Endothelial cell of umbilical vein (primary cell): ENCODE measurements around the gene ANAPC5. TPM values are rescaled to one million over a fixed set of nuclear protein-coding genes. Genes with fewer than 3 reads are reported as not detected.

Experiments used
- BruUV-seq: library from RNA; stranded (reverse); fragments of 400-500 nt; replicated peaks from 2 replicates; lab custom pipeline; 2021; lab: Mats Ljungman, UMichigan
- CTCF ChIA-PET: fragments of 300-600, 350-600 bp; sonication (Branson Sonifier 250); formaldehyde crosslinking; loops from one replicate; lab custom pipeline; 2021; ENCODE audit warnings: antibody characterized with exemption, inconsistent platforms; lab: Charles Lee
- POLR2A ChIA-PET: fragments of 300-600, 350-600 bp; sonication (Branson Sonifier 250); formaldehyde crosslinking; loops from one replicate; lab custom pipeline; 2021; ENCODE audit warnings: antibody characterized with exemption, inconsistent platforms; lab: Charles Lee
- DNase-seq: peaks from one replicate; pipeline ENCODE4 v3.0.0-alpha.2; 2011; ENCODE audit warnings: low read depth, low spot score
- FAIRE-seq: peaks from 2 replicates; lab custom pipeline; 2011; peaks lifted over from hg19 to GRCh38; lab: Jason Lieb, UNC
- H2AFZ ChIP-seq: 2 replicates; pipeline ENCODE4 v1.6.0; 2012; ENCODE audit warnings: low read depth, low read length, control low read depth, inconsistent platforms
- H3K27ac ChIP-seq: 2 replicates; pipeline ENCODE4 v1.5.1; 2011; ENCODE audit warnings: low read depth, mild to moderate bottlenecking, control low read depth, low read length, moderate library complexity; ENCODE audit not compliant: insufficient read depth
- H3K27me3 ChIP-seq, 2 experiments: 2 replicates each; pipeline versions ENCODE4 v1.6.0 to v1.6.1; 2011; ENCODE audit warnings: low read length in 2 of 2, mixed read lengths in 1 of 2; ENCODE audit not compliant: control insufficient read depth in 2 of 2, insufficient read depth in 2 of 2
- H3K36me3 ChIP-seq, 2 experiments: 2 replicates in 1 of 2; 3 replicates in 1 of 2; pipeline ENCODE4 v1.5.1; 2011; ENCODE audit warnings: low read length in 2 of 2, mild to moderate bottlenecking in 1 of 2, moderate library complexity in 1 of 2; ENCODE audit not compliant: control insufficient read depth in 2 of 2, insufficient read depth in 2 of 2; ENCODE audit errors: extremely low read depth in 1 of 2
- H3K4me1 ChIP-seq: 3 replicates; pipeline ENCODE4 v1.5.1; 2011; ENCODE audit warnings: mild to moderate bottlenecking, low read length; ENCODE audit not compliant: control insufficient read depth, insufficient read depth; ENCODE audit errors: extremely low read depth
- H3K4me2 ChIP-seq: 2 replicates; pipeline ENCODE4 v1.6.1; 2011; ENCODE audit warnings: low read length, control low read depth, mixed read lengths; ENCODE audit not compliant: insufficient read depth
- H3K4me3 ChIP-seq, 3 experiments: fragments of 200-600 bp in 1 of 3; sonication (generic), shearing (Covaris generic) in 1 of 3; replicated peaks in 1 of 3; 2 replicates each; pipeline ENCODE4 v1.5.1; 2011 to 2016; ENCODE audit warnings: control low read depth in 3 of 3, low read length in 3 of 3, mild to moderate bottlenecking in 2 of 3, inconsistent platforms in 1 of 3, low read depth in 1 of 3, moderate library complexity in 1 of 3; ENCODE audit not compliant: insufficient read depth in 1 of 3
- H3K79me2 ChIP-seq: 2 replicates; pipeline ENCODE4 v1.6.0; 2012; ENCODE audit warnings: low read length, inconsistent platforms; ENCODE audit not compliant: control insufficient read depth, insufficient read depth
- H3K9ac ChIP-seq: replicated peaks from 2 replicates; pipeline ENCODE3; 2011; ENCODE audit warnings: low read length, control low read depth; ENCODE audit not compliant: insufficient read depth; ENCODE audit errors: extremely low read depth
- H3K9me1 ChIP-seq: replicated peaks from 3 replicates; pipeline ENCODE4 v1.6.0; 2011; ENCODE audit warnings: mild to moderate bottlenecking, low read length; ENCODE audit not compliant: control insufficient read depth, insufficient read depth; ENCODE audit errors: extremely low read depth
- H3K9me3 ChIP-seq: replicated peaks from 2 replicates; pipeline ENCODE4 v1.5.1; 2012; ENCODE audit warnings: low read length, inconsistent platforms; ENCODE audit not compliant: control insufficient read depth, insufficient read depth
- H4K20me1 ChIP-seq: replicated peaks from 2 replicates; pipeline ENCODE3; 2011; ENCODE audit warnings: mild to moderate bottlenecking, low read length; ENCODE audit not compliant: control insufficient read depth, insufficient read depth; ENCODE audit errors: extremely low read depth
- EZH2 ChIP-seq: IDR thresholded peaks from 2 replicates; pipeline ENCODE4 v1.6.1; 2012; ENCODE audit warnings: borderline replicate concordance, low read depth, mild to moderate bottlenecking, moderate library complexity, low read length, inconsistent platforms; ENCODE audit not compliant: severe bottlenecking
- FOS ChIP-seq: IDR thresholded peaks from 2 replicates; pipeline ENCODE4 v1.6.1; 2011; ENCODE audit warnings: mild to moderate bottlenecking, low read length, moderate library complexity, borderline replicate concordance; ENCODE audit not compliant: insufficient read depth
- GATA2 ChIP-seq: IDR thresholded peaks from 2 replicates; pipeline ENCODE4 v1.7.0; 2011; ENCODE audit warnings: low read depth, mild to moderate bottlenecking, moderate library complexity, mixed read lengths, low read length; ENCODE audit not compliant: insufficient read length, insufficient read depth
- JUN ChIP-seq: IDR thresholded peaks from 2 replicates; pipeline ENCODE4 v1.6.1; 2011; ENCODE audit warnings: borderline replicate concordance, low read depth; ENCODE audit not compliant: insufficient read length, insufficient read depth
- MYC ChIP-seq: IDR thresholded peaks from one replicate; pipeline ENCODE4 v1.6.1; 2011; ENCODE audit warnings: mild to moderate bottlenecking, low read depth, low read length
- POLR2A ChIP-seq: IDR thresholded peaks from 2 replicates; pipeline ENCODE4 v1.6.1; 2012; ENCODE audit warnings: low read depth, mild to moderate bottlenecking, control low read depth, low read length
- dilution Hi-C: fragments of 300-500 bp; cut with MboI; formaldehyde crosslinking; loops from one replicate; pipeline ENCODE4 v1.15.0; 2019; ENCODE audit warnings: low sequenced_read_pairs; ENCODE audit not compliant: extremely low pct_ligation_motif_present
- intact Hi-C: fragments of 100-400 bp; cut with micrococcal nuclease; formaldehyde crosslinking; loops from one replicate; pipeline ENCODE4 v1.10.0; 2022
- polyA plus RNA-seq, 4 experiments: library from polyadenylated mRNA; depleted of rRNA in 3 of 4; stranded (reverse) in 3 of 4; unstranded in 1 of 4; fragments of >200 nt; gene quantifications; 2 replicates each; pipeline versions ENCODE4 v1.2.1 to v1.2.3, GENCODE V29; 2011 to 2012; ENCODE audit warnings: missing spikeins in 1 of 4
- total RNA-seq: library from RNA; stranded (reverse); gene quantifications from 2 replicates; pipeline ENCODE4 v1.2.3, GENCODE V29; 2021
- TF ChIP-seq, protein P1 (sequence below), 2 donors: IDR thresholded peaks; 1 replicate in 1 of 2; 2 replicates in 1 of 2; pipeline ENCODE4 v1.5.1; 2011; ENCODE audit warnings: low read length in 2 of 2, mild to moderate bottlenecking in 2 of 2, moderate library complexity in 2 of 2, control low read depth in 1 of 2, inconsistent platforms in 1 of 2, low read depth in 1 of 2; ENCODE audit not compliant: insufficient read depth in 1 of 2; ENCODE audit errors: extremely low read depth in 1 of 2
- TF ChIP-seq, protein P2 (sequence below): IDR thresholded peaks from 2 replicates; pipeline ENCODE4 v1.6.1; 2011; ENCODE audit not compliant: insufficient read depth, insufficient read length

The ANAPC5 gene
- total and polyA plus RNA-seq, 2 donors (not counting 3 experiments of a cell fraction or from before 2014, with no cell fraction given), result 133 to 168 TPM

GRCh38 chr12:121345151-121345815, 6.9 kb downstream of the ANAPC5 start:
- Histone ChIP-seq H3K4me2 (no peak overlapping the region), H3K27ac (no peak overlapping the region), H3K27me3 (no peaks in the 10 kb centered on the region), H3K79me2 (peaks cover 15% of the 10 kb centered on the region), H3K9ac (no peak overlapping the region), H2AFZ (no peak overlapping the region), H3K4me1 (no peaks in the 10 kb centered on the region), H3K9me3 (no peaks in the 10 kb centered on the region), H3K36me3 (peaks cover 19 to 21% of the 10 kb centered on the region in 2 experiments), H4K20me1 (no peaks in the 10 kb centered on the region), H3K9me1 (no peaks in the 10 kb centered on the region), H3K4me3 (no peak overlapping the region)
- dilution Hi-C loops (no loop called here), intact Hi-C loops (no loop called here)
- ChIA-PET CTCF (no interaction called here), POLR2A (no interaction called here)
- FAIRE-seq (no peak), DNase-seq (no peak)
- TF ChIP-seq FOS (no peak), MYC (no peak), GATA2 (no peak), POLR2A (no peak), EZH2 (no peak), JUN (no peak)
- TF ChIP-seq, protein P1, sequence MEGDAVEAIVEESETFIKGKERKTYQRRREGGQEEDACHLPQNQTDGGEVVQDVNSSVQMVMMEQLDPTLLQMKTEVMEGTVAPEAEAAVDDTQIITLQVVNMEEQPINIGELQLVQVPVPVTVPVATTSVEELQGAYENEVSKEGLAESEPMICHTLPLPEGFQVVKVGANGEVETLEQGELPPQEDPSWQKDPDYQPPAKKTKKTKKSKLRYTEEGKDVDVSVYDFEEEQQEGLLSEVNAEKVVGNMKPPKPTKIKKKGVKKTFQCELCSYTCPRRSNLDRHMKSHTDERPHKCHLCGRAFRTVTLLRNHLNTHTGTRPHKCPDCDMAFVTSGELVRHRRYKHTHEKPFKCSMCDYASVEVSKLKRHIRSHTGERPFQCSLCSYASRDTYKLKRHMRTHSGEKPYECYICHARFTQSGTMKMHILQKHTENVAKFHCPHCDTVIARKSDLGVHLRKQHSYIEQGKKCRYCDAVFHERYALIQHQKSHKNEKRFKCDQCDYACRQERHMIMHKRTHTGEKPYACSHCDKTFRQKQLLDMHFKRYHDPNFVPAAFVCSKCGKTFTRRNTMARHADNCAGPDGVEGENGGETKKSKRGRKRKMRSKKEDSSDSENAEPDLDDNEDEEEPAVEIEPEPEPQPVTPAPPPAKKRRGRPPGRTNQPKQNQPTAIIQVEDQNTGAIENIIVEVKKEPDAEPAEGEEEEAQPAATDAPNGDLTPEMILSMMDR (IDR thresholded peaks at IDR 0.05; ENCODE audit: extremely low read depth in 1 of 2, insufficient read depth in 1 of 2, low read depth in 1 of 2, low read length in 2 of 2), result no peak
- TF ChIP-seq, protein P2, sequence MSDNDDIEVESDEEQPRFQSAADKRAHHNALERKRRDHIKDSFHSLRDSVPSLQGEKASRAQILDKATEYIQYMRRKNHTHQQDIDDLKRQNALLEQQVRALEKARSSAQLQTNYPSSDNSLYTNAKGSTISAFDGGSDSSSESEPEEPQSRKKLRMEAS, result no peak
- no TSS peak for BruUV-seq
